Head of caudate nucleus (tissue), 42 donors: Measurements from ENCODE around the gene GLB1L3.

Source experiments
- DNase-seq, 42 donors: peaks; one replicate each; pipeline versions ENCODE4 v3.0.0 to v3.0.0-alpha.2; 2020 to 2021; ENCODE audit warnings: mixed read lengths in 7 of 42
- intact Hi-C: fragments of 100-400 bp; cut with DNase I; formaldehyde crosslinking; loops from one replicate; pipeline ENCODE4 v1.15.0; 2022

Gene GLB1L3

GRCh38 chr11:134366254-134366653 lies 90.1 kb downstream of the GLB1L3 start:
- intact Hi-C loops = loop anchor here (10.0 kb wide), 1 partner anchor 269 kb away; no protein-coding TSS in a partner anchor

GRCh38 chr11:134367781-134368180 lies 91.6 kb downstream of the GLB1L3 start:
- intact Hi-C loops = loop anchor here (10.0 kb wide), 1 partner anchor 267 kb away; no protein-coding TSS in a partner anchor
- peak in 3 of 42 donors; percentile 4 to 8 (median 5) for DNase-seq

More at GRCh38 chr11:134366254-134366653, 90.1 kb downstream of the GLB1L3 start:
- DNase-seq = peak in 2 of 42 donors; percentile 5 to 8
